Neural crest cell (in vitro differentiated cells): ENCODE data around the gene FSIP1. TPM values are rescaled to one million over a fixed set of nuclear protein-coding genes. Genes with fewer than 3 reads are reported as not detected.

Source experiments
- DNase-seq: peaks from one replicate; pipeline ENCODE4 v3.0.0; 2021; ENCODE audit warnings: low read depth, mixed read lengths, low spot score
- H3K27ac Mint-ChIP-seq: one replicate; pipeline ENCODE4 v1.8.0; 2021; ENCODE audit warnings: mild to moderate bottlenecking, mixed read lengths; ENCODE audit not compliant: unreplicated experiment
- H3K27me3 Mint-ChIP-seq: 2 replicates; pipeline ENCODE4 v1.8.0; 2021; ENCODE audit warnings: low read depth, mild to moderate bottlenecking, mixed read lengths
- H3K36me3 Mint-ChIP-seq: 2 replicates; pipeline ENCODE4 v1.8.0; 2021; ENCODE audit warnings: low read depth, mild to moderate bottlenecking, mixed read lengths
- H3K4me1 Mint-ChIP-seq: 2 replicates; pipeline ENCODE4 v1.8.0; 2021; ENCODE audit warnings: mixed read lengths
- H3K4me3 Mint-ChIP-seq: one replicate; pipeline ENCODE4 v1.8.0; 2021; ENCODE audit warnings: mild to moderate bottlenecking, mixed read lengths
- H3K9me3 Mint-ChIP-seq: 2 replicates; pipeline ENCODE4 v1.8.0; 2021; ENCODE audit warnings: mixed read lengths
- total RNA-seq: library from RNA; stranded (reverse); gene quantifications from 2 replicates; pipeline ENCODE4 v1.2.1, GENCODE V29; 2021
- TF ChIP-seq, protein P1 (sequence below): fragments of 200-600 bp; sonication (generic); conservative IDR thresholded peaks from 2 replicates; pipeline ENCODE4 v1.5.0; 2021; ENCODE audit warnings: antibody characterized with exemption, mild to moderate bottlenecking

FSIP1 gene
- total RNA-seq, 1 donor from 2014 or later, result 8.1 TPM

DNA sequence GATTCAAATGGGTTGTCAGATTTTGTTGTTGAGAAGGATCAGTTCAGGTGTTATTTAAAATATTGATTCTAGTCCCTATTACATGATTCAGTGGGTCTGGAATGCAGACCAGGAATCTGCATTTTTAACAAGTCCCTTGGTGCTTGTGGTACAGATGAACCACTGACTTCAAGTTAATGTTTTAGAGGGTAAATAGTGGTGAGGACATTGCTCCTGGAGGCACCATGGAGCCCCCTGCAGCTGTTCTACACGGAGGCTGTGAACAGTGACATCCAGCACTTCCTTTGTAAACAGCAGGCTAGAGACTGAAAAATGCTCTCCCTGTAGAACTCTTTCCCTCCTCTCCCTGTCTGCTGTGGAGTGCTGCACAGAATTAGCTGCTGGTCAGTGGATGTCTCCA is 4.8 kb upstream of the FSIP1 start:
- DNase-seq, result no peak
- H3K27me3 Mint-ChIP-seq, result no peaks in the 10 kb centered on the region
- H3K36me3 Mint-ChIP-seq, result peaks cover 4% of the 10 kb centered on the region
- H3K27ac Mint-ChIP-seq, result no peak overlapping the region
- TF ChIP-seq, protein P1, sequence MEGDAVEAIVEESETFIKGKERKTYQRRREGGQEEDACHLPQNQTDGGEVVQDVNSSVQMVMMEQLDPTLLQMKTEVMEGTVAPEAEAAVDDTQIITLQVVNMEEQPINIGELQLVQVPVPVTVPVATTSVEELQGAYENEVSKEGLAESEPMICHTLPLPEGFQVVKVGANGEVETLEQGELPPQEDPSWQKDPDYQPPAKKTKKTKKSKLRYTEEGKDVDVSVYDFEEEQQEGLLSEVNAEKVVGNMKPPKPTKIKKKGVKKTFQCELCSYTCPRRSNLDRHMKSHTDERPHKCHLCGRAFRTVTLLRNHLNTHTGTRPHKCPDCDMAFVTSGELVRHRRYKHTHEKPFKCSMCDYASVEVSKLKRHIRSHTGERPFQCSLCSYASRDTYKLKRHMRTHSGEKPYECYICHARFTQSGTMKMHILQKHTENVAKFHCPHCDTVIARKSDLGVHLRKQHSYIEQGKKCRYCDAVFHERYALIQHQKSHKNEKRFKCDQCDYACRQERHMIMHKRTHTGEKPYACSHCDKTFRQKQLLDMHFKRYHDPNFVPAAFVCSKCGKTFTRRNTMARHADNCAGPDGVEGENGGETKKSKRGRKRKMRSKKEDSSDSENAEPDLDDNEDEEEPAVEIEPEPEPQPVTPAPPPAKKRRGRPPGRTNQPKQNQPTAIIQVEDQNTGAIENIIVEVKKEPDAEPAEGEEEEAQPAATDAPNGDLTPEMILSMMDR, result no peak
- peak overlapping the region; percentile 35 for H3K4me3 Mint-ChIP-seq
- H3K4me1 Mint-ChIP-seq, result peaks cover 45% of the 10 kb centered on the region
- no peaks in the 10 kb centered on the region for H3K9me3 Mint-ChIP-seq

DNA sequence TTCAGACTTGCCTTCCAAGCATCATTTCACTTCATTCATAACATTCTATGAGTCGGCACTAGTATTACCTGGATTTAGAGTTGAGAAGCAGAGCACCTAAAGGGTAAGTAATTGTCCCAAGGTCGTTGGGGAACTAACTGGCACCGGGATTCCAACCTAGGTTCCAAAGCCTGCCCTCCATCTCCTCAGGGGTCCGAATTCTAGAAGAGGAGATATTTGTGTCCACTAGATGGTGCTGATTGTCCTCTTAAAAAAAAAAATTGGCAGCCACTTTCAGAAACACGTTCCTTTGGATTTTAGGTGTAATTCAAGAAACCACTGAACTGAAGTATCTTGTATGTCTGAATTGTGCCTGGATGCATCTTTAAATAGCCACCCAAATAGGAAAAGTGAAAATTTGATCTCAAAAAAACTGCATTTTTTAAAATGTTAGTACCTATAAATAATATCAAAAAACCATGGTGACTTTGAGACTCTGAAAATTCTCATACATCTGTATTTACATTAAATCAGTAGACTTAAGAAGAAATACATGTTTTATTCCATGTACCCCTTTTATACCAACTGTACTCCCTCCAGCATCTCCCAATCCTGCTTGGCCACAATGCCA is 3.9 kb upstream of the FSIP1 start:
- Mint-ChIP-seq H3K36me3 (peaks cover 4% of the 10 kb centered on the region), H3K4me3 (peak overlapping the region; percentile 89), H3K27me3 (no peaks in the 10 kb centered on the region), H3K9me3 (peaks cover under 1% of the 10 kb centered on the region), H3K27ac (no peak overlapping the region), H3K4me1 (peaks cover 50% of the 10 kb centered on the region)
- DNase-seq, result no peak
- TF ChIP-seq, protein P1, result peak; percentile 77

GRCh38 chr15:39785841-39786240 is 3.2 kb upstream of the FSIP1 start:
- Mint-ChIP-seq H3K9me3 (peaks cover 7% of the 10 kb centered on the region), H3K4me3 (peak overlapping the region; percentile 89), H3K4me1 (peaks cover 56% of the 10 kb centered on the region), H3K36me3 (peaks cover 4% of the 10 kb centered on the region), H3K27ac (peak overlapping the region; percentile 57), H3K27me3 (no peaks in the 10 kb centered on the region)
- DNase-seq, result no peak
- TF ChIP-seq, protein P1, result no peak

- peaks cover 4% of the 10 kb centered on the region for H3K36me3 Mint-ChIP-seq
- peaks cover 57% of the 10 kb centered on the region for H3K4me1 Mint-ChIP-seq
- H3K27ac Mint-ChIP-seq, result no peak overlapping the region
- peak overlapping the region; percentile 89 for H3K4me3 Mint-ChIP-seq
- H3K27me3 Mint-ChIP-seq, result no peaks in the 10 kb centered on the region
- H3K9me3 Mint-ChIP-seq, result peaks cover 8% of the 10 kb centered on the region
- DNase-seq, result no peak
- TF ChIP-seq, protein P1, result no peak
Observed at GRCh38 chr15:39785139-39785538, 2.5 kb upstream of the FSIP1 start.

DNA sequence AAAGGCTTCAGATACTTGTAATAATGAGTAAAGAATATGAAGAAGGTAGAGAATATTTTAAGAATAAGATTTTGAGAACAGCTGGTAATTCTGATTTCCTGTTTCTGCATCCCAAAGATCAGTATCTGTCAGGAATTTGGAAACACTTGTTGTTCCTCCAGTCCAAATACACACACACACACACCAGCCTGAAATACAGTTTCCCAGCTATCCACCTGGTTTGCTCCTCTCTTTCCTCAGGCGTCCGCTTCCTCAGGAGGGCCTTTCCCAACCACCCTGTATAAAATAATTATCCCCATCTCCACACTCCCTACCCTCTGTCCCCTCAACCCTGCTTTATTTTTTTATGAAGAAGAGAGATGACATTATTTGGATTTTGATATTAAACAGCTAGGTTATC is 2.0 kb upstream of the FSIP1 start:
- no peaks in the 10 kb centered on the region for H3K27me3 Mint-ChIP-seq
- H3K4me3 Mint-ChIP-seq, result peak overlapping the region; percentile 89
- H3K9me3 Mint-ChIP-seq, result peaks cover 8% of the 10 kb centered on the region
- H3K36me3 Mint-ChIP-seq, result peaks cover 4% of the 10 kb centered on the region
- DNase-seq, result no peak
- H3K27ac Mint-ChIP-seq, result no peak overlapping the region
- TF ChIP-seq, protein P1, result no peak
- peaks cover 57% of the 10 kb centered on the region for H3K4me1 Mint-ChIP-seq
